Astrocyte (in vitro differentiated cells and primary cell): ENCODE measurements around the gene SPDL1. TPM values are rescaled to one million over a fixed set of nuclear protein-coding genes. Genes with fewer than 3 reads are reported as not detected.

ENCODE experiments used
- DNase-seq: peaks from one replicate; pipeline ENCODE4 v3.0.0-alpha.2; 2010; ENCODE audit warnings: low read depth
- FAIRE-seq: peaks from 2 replicates; lab custom pipeline; 2011; peaks lifted over from hg19 to GRCh38; lab: Jason Lieb, UNC
- H2AFZ ChIP-seq: 2 replicates; pipeline ENCODE4 v1.6.0; 2012; ENCODE audit warnings: low read depth, low read length, inconsistent platforms
- H3K27ac ChIP-seq: 2 replicates; pipeline ENCODE4 v1.5.1; 2011; ENCODE audit warnings: low read depth, low read length, inconsistent platforms
- H3K27me3 ChIP-seq: 2 replicates; pipeline ENCODE4 v1.6.0; 2011; ENCODE audit warnings: low read length, inconsistent platforms; ENCODE audit not compliant: insufficient read depth
- H3K36me3 ChIP-seq: 2 replicates; pipeline ENCODE4 v1.5.1; 2011; ENCODE audit warnings: low read length, inconsistent platforms; ENCODE audit not compliant: insufficient read depth
- H3K4me1 ChIP-seq: 2 replicates; pipeline ENCODE4 v1.5.1; 2011; ENCODE audit warnings: low read length, inconsistent platforms; ENCODE audit not compliant: insufficient read depth
- H3K4me2 ChIP-seq: 2 replicates; pipeline ENCODE4 v1.6.0; 2012; ENCODE audit warnings: low read length, inconsistent platforms
- H3K4me3 ChIP-seq: 2 replicates; pipeline ENCODE4 v1.5.1; 2011; ENCODE audit warnings: low read depth, mild to moderate bottlenecking, low read length, inconsistent platforms; ENCODE audit not compliant: insufficient read depth
- H3K79me2 ChIP-seq: 2 replicates; pipeline ENCODE4 v1.6.0; 2012; ENCODE audit warnings: mild to moderate bottlenecking, low read length, inconsistent platforms; ENCODE audit not compliant: insufficient read depth
- H3K9ac ChIP-seq: 2 replicates; pipeline ENCODE4 v1.6.0; 2012; ENCODE audit warnings: mild to moderate bottlenecking, low read length, inconsistent platforms
- H3K9me3 ChIP-seq: 2 replicates; pipeline ENCODE4 v1.5.1; 2012; ENCODE audit warnings: low read depth, mild to moderate bottlenecking, low read length, inconsistent platforms; ENCODE audit not compliant: insufficient read depth
- H4K20me1 ChIP-seq: 2 replicates; pipeline ENCODE4 v1.6.0; 2012; ENCODE audit warnings: low read length, inconsistent platforms; ENCODE audit not compliant: insufficient read depth
- H3K27ac Mint-ChIP-seq: one replicate; pipeline ENCODE4 v1.8.0; 2021; ENCODE audit warnings: mild to moderate bottlenecking, mixed read lengths; ENCODE audit not compliant: unreplicated experiment
- H3K27me3 Mint-ChIP-seq: one replicate; pipeline ENCODE4 v1.8.0; 2021; ENCODE audit warnings: low read depth, mixed read lengths; ENCODE audit not compliant: unreplicated experiment
- H3K36me3 Mint-ChIP-seq: one replicate; pipeline ENCODE4 v1.8.0; 2021; ENCODE audit warnings: low read depth, mixed read lengths; ENCODE audit not compliant: unreplicated experiment
- H3K4me1 Mint-ChIP-seq: one replicate; pipeline ENCODE4 v1.8.0; 2021; ENCODE audit warnings: low read depth, mixed read lengths; ENCODE audit not compliant: unreplicated experiment
- H3K4me3 Mint-ChIP-seq: one replicate; pipeline ENCODE4 v1.8.0; 2021; ENCODE audit warnings: mild to moderate bottlenecking, moderate library complexity, mixed read lengths; ENCODE audit not compliant: unreplicated experiment
- H3K9me3 Mint-ChIP-seq: one replicate; pipeline ENCODE4 v1.8.0; 2021; ENCODE audit warnings: mild to moderate bottlenecking, mixed read lengths; ENCODE audit not compliant: unreplicated experiment
- CTCF ChIP-seq: IDR thresholded peaks from 2 replicates; pipeline ENCODE4 v1.5.1; 2011; ENCODE audit warnings: low read depth, mild to moderate bottlenecking, inconsistent platforms, low read length, moderate library complexity; ENCODE audit not compliant: insufficient read depth
- EZH2 ChIP-seq: IDR thresholded peaks from 2 replicates; pipeline ENCODE4 v1.6.1; 2012; ENCODE audit warnings: mild to moderate bottlenecking, low read length, inconsistent platforms; ENCODE audit not compliant: insufficient read depth
- total RNA-seq: library from RNA; stranded (reverse); gene quantifications from 2 replicates; pipeline ENCODE4 v1.2.1, GENCODE V29; 2021

Gene SPDL1
- total RNA-seq, 1 donor from 2014 or later = 27.0 TPM

GRCh38 chr5:169584998-169585451, 1.5 kb downstream of the SPDL1 start:
- Mint-ChIP-seq H3K9me3 (no peaks in the 10 kb centered on the region), H3K4me3 (peak overlapping the region; percentile 96), H3K4me1 (peaks cover 6% of the 10 kb centered on the region), H3K36me3 (peaks cover 2% of the 10 kb centered on the region), H3K27me3 (no peaks in the 10 kb centered on the region), H3K27ac (no peak overlapping the region)
- FAIRE-seq (no peak), DNase-seq (no peak)
- H4K20me1 ChIP-seq = no peaks in the 10 kb centered on the region
- TF ChIP-seq CTCF (no peak), EZH2 (no peak)
- no peaks in the 10 kb centered on the region for H3K4me1 ChIP-seq
- no peaks in the 10 kb centered on the region for H3K9me3 ChIP-seq
- H3K79me2 ChIP-seq = peaks cover 60% of the 10 kb centered on the region
- no peak overlapping the region for H3K27ac ChIP-seq
- peak overlapping the region; percentile 94 for H3K4me2 ChIP-seq
- peak overlapping the region; percentile 93 for H3K9ac ChIP-seq
- H3K36me3 ChIP-seq = peaks cover 14% of the 10 kb centered on the region
- H2AFZ ChIP-seq = no peak overlapping the region
- H3K4me3 ChIP-seq = peak overlapping the region; percentile 87
- H3K27me3 ChIP-seq = no peaks in the 10 kb centered on the region

GRCh38 chr5:169590602-169591001, 7.0 kb downstream of the SPDL1 start:
- Histone ChIP-seq H3K9me3 (no peaks in the 10 kb centered on the region), H3K27ac (no peak overlapping the region), H4K20me1 (no peaks in the 10 kb centered on the region), H3K79me2 (peaks cover 44% of the 10 kb centered on the region), H2AFZ (no peak overlapping the region), H3K4me2 (no peak overlapping the region), H3K4me3 (no peak overlapping the region), H3K27me3 (no peaks in the 10 kb centered on the region), H3K9ac (no peak overlapping the region), H3K36me3 (peaks cover 50% of the 10 kb centered on the region), H3K4me1 (no peaks in the 10 kb centered on the region)
- no peaks in the 10 kb centered on the region for H3K27me3 Mint-ChIP-seq
- H3K27ac Mint-ChIP-seq = no peak overlapping the region
- TF ChIP-seq EZH2 (no peak), CTCF (no peak)
- H3K4me1 Mint-ChIP-seq = no peaks in the 10 kb centered on the region
- H3K36me3 Mint-ChIP-seq = peaks cover 7% of the 10 kb centered on the region
- no peaks in the 10 kb centered on the region for H3K9me3 Mint-ChIP-seq
- FAIRE-seq (peak; percentile 9), DNase-seq (no peak)
- H3K4me3 Mint-ChIP-seq = no peak overlapping the region

GRCh38 chr5:169591636-169592035, 8.1 kb downstream of the SPDL1 start:
- Histone ChIP-seq H4K20me1 (no peaks in the 10 kb centered on the region), H3K4me3 (no peak overlapping the region), H2AFZ (no peak overlapping the region), H3K9me3 (no peaks in the 10 kb centered on the region), H3K27me3 (no peaks in the 10 kb centered on the region), H3K36me3 (peaks cover 60% of the 10 kb centered on the region), H3K79me2 (peaks cover 34% of the 10 kb centered on the region), H3K27ac (peak overlapping the region; percentile 43), H3K9ac (no peak overlapping the region), H3K4me2 (peak overlapping the region; percentile 28), H3K4me1 (no peaks in the 10 kb centered on the region)
- H3K27ac Mint-ChIP-seq = no peak overlapping the region
- peaks cover 7% of the 10 kb centered on the region for H3K36me3 Mint-ChIP-seq
- no peaks in the 10 kb centered on the region for H3K4me1 Mint-ChIP-seq
- no peaks in the 10 kb centered on the region for H3K27me3 Mint-ChIP-seq
- TF ChIP-seq CTCF (no peak), EZH2 (no peak)
- no peak overlapping the region for H3K4me3 Mint-ChIP-seq
- DNase-seq (peak; percentile 95), FAIRE-seq (peak; percentile 45)
- H3K9me3 Mint-ChIP-seq = no peaks in the 10 kb centered on the region
